SKM-1 treated with dmso at 0.1 percent for 144 hours (cell line): ENCODE measurements around the gene LEKR1.
A peak's percentile ranks its signal among the peaks of the same experiment; 100 is the strongest.

Experiments
- DNase-seq: peaks from one replicate; lab custom pipeline; 2025; ENCODE audit not compliant: unreplicated experiment; lab: John Stamatoyannopoulos, UW

LEKR1 gene

GRCh38 chr3:157051055-157051454, 224.9 kb downstream of the LEKR1 start:
- DNase-seq: no peak

DNA sequence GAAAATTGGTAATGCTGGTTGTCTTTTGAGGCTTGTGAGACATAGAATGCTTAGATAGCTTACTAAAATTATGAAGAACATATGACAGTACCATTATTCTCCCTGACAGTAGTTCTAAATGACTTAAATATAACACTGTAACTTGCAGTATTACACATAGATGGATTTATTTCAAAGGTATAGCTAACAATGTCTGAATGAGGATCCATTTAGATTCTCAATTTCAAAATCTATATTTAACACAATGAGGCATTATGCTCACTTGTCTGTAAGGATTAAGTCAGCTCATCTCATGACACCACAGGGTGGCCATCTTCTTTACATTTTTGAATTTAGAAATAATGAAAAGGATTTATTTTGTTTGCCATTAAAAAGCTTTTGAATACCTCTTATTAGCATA, 225.4 kb downstream of the LEKR1 start:
- no peak for DNase-seq

DNA sequence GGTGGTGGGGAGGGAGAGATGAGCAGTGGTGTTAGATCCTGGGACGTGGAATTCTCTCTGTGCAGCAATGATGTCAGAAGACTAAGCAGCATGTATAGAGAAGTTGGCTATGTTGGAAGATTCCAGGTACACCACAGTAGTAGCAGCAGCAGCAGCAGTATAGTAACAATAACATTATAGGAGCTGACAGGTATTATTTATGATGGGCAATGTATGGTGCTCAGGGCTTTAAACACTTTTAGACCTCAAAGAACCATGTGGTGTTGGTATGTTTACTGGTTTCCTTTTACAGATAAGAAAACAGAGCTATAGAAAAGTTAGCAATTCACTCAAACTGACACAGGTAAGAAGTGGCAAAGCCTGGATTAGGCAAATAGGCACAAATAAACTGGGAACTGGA, 229.9 kb downstream of the LEKR1 start:
- DNase-seq: no peak

- DNase-seq: no peak
Measured at GRCh38 chr3:157058392-157059071, 232.4 kb downstream of the LEKR1 start.

- DNase-seq: no peak
Measured at GRCh38 chr3:157059181-157059580, 233.0 kb downstream of the LEKR1 start.

- DNase-seq: no peak
Measured at GRCh38 chr3:157059661-157060060, 233.5 kb downstream of the LEKR1 start.

GRCh38 chr3:157061265-157061664, 235.1 kb downstream of the LEKR1 start:
- DNase-seq: no peak

- no peak for DNase-seq
Measured at GRCh38 chr3:157063469-157063868, 237.3 kb downstream of the LEKR1 start.

- no peak for DNase-seq
Measured at GRCh38 chr3:157063926-157064325, 237.8 kb downstream of the LEKR1 start.

DNA sequence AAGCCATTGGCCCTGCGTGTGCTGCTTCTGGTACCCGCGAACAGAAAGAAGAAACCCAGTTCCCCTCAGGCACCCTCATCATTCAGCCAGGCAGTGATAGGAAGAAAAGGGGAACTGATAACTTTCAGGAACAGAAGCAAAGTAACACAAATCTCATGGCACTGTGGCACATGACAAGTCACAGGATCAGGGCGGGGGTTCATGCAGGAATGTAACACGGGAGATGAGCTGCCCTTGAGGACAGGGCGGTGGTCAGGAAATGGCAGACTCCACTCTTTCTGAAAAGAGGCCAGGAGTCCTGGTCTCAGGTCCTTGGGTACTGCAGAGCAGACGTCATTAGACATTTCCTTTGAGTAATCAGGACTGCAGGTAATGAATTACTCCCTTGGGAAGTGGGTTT, 238.2 kb downstream of the LEKR1 start:
- peak; percentile 21 for DNase-seq

GRCh38 chr3:157065201-157065600, 239.0 kb downstream of the LEKR1 start:
- no peak for DNase-seq

DNA sequence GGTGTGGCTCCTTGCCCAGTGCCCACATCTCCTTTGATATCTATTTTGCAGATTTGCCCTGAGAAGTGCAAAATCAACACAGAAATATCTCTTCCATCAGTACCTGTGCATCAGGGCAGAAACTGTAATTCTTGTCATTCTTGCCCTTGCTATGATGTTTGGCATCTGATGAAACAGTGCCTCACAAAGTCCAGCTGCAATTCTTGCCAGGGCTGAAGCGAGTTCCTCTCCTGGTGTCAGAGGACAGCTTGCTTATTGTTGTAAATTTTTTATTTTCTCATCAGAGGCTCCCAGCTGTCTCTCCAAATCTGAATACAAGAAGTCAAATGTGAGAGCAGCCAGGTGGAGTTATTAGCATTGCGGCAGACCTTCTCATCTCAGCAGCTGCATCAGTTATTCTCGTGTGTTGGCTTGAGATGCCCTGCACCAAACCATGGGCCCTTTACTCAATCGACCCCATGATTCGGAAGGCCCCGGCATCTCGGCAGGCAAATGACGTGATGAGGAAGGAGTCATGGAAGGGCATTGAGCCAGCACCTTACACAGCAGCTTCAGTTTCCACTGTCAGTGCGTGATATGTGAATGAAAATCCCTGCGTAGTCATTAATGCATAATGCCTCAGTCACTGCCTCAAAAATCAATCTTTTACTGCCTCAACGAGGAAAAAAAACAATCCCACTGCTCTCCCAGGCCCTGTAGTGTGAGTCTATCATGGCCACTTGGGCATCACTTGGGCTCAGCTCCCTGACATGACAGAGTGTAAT, 240.4 kb downstream of the LEKR1 start:
- DNase-seq: no peak

DNA sequence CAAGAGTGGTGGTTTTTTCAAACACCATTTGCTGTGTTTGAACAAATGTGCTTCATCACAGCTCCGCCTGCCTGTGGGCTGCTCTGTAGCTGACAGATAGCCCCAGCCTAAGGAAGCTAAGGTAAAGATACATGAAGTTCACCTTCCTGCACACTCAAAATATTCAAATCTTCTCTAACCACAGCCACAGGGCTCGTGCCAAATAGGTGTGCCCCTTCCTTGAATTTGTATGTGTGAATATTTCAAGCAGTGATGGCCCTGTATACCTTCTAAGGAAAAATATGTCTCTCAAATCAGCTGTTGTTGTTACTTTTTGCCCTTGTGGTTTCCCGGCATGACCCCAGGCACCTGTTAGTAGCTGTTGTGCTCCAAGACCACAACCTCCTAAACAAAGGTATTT, 241.0 kb downstream of the LEKR1 start:
- DNase-seq: no peak

GRCh38 chr3:157069406-157069805, 243.3 kb downstream of the LEKR1 start:
- DNase-seq: no peak

GRCh38 chr3:157069846-157070677, 243.9 kb downstream of the LEKR1 start:
- no peak for DNase-seq

DNA sequence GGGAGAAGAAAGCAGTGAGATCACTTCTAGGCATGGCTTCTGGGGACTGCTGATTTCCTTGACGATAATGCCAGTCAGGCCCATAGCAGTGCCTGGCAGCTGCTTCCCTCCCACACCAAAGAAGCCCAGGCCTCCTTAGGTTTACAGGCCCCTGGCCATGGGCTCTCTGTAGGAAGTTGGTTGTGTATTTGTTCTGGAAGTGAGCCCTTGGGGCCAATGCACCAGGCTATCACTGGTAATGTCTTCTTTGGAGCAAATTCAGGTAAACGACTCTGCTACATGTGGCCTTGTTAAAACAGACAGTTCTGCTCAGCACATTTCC, 244.5 kb downstream of the LEKR1 start:
- no peak for DNase-seq

GRCh38 chr3:157071744-157072525, 245.8 kb downstream of the LEKR1 start:
- DNase-seq: no peak

GRCh38 chr3:157073810-157074209, 247.7 kb downstream of the LEKR1 start:
- no peak for DNase-seq

DNA sequence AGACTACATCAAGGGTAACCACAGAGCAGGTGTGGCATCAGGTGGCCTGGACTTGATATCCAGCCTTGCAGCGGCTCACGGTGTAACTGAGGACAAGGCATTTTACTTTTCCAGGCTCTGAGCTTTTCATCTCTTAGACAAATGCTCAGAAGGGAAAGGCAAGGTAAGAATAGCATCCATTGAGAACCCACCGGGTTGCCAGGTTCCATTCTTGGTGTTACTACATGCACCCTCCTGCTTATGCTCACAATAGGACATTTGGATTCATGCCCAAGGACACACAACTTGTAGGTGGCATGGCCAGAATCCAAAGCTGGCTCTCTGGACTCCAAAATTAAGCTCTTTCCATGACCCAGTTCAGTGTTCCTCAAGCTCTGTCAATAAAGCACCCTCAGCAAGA, 248.3 kb downstream of the LEKR1 start:
- no peak for DNase-seq

GRCh38 chr3:157074981-157075380, 248.8 kb downstream of the LEKR1 start:
- DNase-seq: no peak
